Measurements from ENCODE around the gene UBC. TPM values are rescaled to one million over a fixed set of nuclear protein-coding genes. Genes with fewer than 3 reads are reported as not detected.

Gene UBC
- total and polyA plus RNA-seq, 9 of the 15 experiments (the other 6 are each of a cell fraction or from before 2014, with no cell fraction given), result 533 to 1,153 (median 813) TPM

- TF ChIP-seq RB1 (IDR thresholded peaks at IDR 0.05; ENCODE audit: low read depth), result no peak
- TF ChIP-seq, protein P1, sequence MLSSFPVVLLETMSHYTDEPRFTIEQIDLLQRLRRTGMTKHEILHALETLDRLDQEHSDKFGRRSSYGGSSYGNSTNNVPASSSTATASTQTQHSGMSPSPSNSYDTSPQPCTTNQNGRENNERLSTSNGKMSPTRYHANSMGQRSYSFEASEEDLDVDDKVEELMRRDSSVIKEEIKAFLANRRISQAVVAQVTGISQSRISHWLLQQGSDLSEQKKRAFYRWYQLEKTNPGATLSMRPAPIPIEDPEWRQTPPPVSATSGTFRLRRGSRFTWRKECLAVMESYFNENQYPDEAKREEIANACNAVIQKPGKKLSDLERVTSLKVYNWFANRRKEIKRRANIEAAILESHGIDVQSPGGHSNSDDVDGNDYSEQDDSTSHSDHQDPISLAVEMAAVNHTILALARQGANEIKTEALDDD (IDR thresholded peaks at IDR 0.05), result peak; percentile 58; the same call in 1 of the 2 replicates
- no peak for TF ChIP-seq ZNF239 (CRISPR knock-in tag; IDR thresholded peaks at IDR 0.05)
- TF ChIP-seq RBM25 (IDR thresholded peaks at IDR 0.05; ENCODE audit: low read depth, low read length, severe bottlenecking), result no peak
- peak; percentile 91 for TF ChIP-seq JUN (IDR thresholded peaks at IDR 0.05; ENCODE audit: borderline replicate concordance, low read depth, low read length)
- no peak for TF ChIP-seq JUN (CRISPR knock-in tag; IDR thresholded peaks at IDR 0.05; ENCODE audit: borderline replicate concordance)
- no peak; the same call in 1 of the 2 replicates for TF ChIP-seq CTBP1 (IDR thresholded peaks at IDR 0.05; ENCODE audit: borderline replicate concordance)
- no peak for TF ChIP-seq ZNF609 (CRISPR knock-in tag; IDR thresholded peaks at IDR 0.05; ENCODE audit: borderline replicate concordance)
- TF ChIP-seq ZNF764 (CRISPR knock-in tag; IDR thresholded peaks at IDR 0.05; ENCODE audit: low read depth), result no peak
- no peak; the same call in 1 of the 2 replicates for TF ChIP-seq ZNF512 (tag; IDR thresholded peaks at IDR 0.05)
- TF ChIP-seq TBP (optimal IDR thresholded peaks at IDR 0.05; ENCODE audit: low read depth, low read length), result no peak
- TF ChIP-seq ZNF316 (IDR thresholded peaks at IDR 0.05), result peak; percentile 98
- TF ChIP-seq ETV1 (tag; conservative IDR thresholded peaks at IDR 0.05; ENCODE audit: low read depth), result no peak
- TF ChIP-seq ZSCAN29 (IDR thresholded peaks at IDR 0.05), result no peak
- no peak for TF ChIP-seq SAFB2 (IDR thresholded peaks at IDR 0.05; ENCODE audit: borderline replicate concordance, low read depth, low read length, severe bottlenecking)
- TF ChIP-seq DACH1 (IDR thresholded peaks at IDR 0.05; ENCODE audit: partially characterized antibody), result no peak
- TF ChIP-seq, protein P2, sequence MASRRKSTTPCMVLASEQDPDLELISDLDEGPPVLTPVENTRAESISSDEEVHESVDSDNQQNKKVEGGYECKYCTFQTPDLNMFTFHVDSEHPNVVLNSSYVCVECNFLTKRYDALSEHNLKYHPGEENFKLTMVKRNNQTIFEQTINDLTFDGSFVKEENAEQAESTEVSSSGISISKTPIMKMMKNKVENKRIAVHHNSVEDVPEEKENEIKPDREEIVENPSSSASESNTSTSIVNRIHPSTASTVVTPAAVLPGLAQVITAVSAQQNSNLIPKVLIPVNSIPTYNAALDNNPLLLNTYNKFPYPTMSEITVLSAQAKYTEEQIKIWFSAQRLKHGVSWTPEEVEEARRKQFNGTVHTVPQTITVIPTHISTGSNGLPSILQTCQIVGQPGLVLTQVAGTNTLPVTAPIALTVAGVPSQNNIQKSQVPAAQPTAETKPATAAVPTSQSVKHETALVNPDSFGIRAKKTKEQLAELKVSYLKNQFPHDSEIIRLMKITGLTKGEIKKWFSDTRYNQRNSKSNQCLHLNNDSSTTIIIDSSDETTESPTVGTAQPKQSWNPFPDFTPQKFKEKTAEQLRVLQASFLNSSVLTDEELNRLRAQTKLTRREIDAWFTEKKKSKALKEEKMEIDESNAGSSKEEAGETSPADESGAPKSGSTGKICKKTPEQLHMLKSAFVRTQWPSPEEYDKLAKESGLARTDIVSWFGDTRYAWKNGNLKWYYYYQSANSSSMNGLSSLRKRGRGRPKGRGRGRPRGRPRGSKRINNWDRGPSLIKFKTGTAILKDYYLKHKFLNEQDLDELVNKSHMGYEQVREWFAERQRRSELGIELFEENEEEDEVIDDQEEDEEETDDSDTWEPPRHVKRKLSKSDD (conservative IDR thresholded peaks at IDR 0.05; ENCODE audit: low read length), result no peak
- no peak for TF ChIP-seq KAT2B (IDR thresholded peaks at IDR 0.05; ENCODE audit: low read depth, low read length)
Observed at GRCh38 chr12:124916374-124917134, 2.1 kb upstream of the UBC start (continued).

Measured in K562 (cell line).